HG03439 (cell line): ENCODE results near the gene CDH22.

Experiments used
- ATAC-seq: cut with Tn5 transposase; IDR thresholded peaks from one replicate; pipeline ENCODE4 v1.9.1; 2021; ENCODE audit warnings: mild to moderate bottlenecking, moderate library complexity; ENCODE audit not compliant: unreplicated experiment

The CDH22 gene

DNA sequence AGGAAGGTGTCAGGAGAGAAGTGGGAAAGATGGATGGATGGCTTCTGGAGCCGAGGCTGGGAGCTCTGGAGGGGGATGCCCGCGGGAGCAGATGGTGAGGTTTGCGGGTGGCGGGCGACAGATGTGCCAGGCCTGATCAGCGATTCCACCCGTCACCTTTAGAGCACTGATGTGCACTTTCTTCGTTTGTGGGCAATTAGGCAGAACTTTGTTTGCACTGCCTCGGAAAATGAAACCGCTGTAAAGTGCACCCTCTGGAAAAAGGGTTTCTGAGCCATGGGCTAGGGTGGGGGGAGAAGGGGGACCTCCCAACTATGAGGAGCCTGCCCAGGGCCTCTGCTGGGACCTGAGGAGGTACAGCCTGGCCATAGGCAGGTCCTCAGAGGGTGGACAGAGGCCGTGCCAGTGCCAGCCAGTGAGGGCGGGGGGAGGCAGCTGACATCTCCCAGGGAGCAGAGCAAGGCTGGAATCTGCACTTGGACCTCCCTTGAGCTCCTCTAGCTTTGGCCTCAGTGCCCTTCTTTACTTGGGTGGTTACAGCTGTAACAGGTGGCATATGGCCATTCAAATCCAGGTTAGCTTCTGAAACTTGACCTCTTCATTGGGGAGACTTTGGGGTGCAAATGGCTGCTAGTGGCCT, 131.4 kb downstream of the CDH22 start:
- no peak for ATAC-seq

DNA sequence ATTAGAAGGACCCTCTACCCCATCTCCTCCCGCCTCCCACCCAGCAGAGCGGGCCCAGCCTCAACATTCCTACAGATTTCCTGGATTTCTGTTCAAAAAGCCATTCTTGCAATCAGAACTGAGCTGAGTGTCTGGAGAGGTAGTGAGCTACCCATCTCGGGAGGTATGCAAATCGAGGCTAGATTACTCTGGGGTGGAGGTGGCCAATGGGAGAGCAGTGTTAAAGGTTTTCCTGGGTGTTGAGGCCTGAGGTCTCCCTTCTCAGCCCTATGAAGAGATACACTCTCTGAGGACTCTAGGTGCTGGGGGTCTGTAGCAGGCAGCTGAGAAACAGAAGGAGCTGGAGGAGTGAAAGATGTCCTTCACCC, 133.2 kb downstream of the CDH22 start:
- ATAC-seq: no peak

DNA sequence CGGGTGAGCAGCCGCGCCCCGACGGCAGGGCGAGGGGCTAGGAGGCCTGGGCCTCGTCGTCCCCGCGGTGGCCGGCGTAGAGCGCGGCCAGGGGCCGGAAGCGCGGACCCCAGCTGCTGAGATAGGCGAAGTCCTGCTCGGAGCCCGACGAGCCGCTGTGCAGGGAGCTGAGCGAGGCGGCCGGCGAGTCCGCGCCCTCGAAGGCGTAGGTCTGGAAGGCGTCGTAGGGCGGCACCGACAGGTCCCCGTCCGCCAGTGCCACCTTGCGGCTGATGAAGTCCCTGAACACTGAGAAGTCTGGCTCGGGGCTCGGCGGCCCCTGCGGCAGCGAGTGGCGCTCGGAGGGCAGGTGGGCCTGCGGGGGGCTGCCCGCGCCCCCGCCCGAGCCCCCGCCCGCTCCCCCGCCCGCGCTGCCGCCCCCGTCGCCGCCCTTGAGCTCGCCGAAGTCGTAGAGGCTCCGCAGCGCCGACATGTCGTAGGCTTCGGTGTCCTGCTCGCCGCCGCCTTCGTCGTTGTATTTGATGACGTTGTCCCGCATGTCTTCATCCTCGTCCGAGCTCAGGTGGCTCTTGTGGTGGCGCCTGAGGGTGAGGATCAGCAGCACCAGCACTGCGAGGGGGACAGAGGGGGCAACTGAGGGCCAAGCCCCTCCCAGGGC, 133.7 kb downstream of the CDH22 start:
- ATAC-seq: no peak

DNA sequence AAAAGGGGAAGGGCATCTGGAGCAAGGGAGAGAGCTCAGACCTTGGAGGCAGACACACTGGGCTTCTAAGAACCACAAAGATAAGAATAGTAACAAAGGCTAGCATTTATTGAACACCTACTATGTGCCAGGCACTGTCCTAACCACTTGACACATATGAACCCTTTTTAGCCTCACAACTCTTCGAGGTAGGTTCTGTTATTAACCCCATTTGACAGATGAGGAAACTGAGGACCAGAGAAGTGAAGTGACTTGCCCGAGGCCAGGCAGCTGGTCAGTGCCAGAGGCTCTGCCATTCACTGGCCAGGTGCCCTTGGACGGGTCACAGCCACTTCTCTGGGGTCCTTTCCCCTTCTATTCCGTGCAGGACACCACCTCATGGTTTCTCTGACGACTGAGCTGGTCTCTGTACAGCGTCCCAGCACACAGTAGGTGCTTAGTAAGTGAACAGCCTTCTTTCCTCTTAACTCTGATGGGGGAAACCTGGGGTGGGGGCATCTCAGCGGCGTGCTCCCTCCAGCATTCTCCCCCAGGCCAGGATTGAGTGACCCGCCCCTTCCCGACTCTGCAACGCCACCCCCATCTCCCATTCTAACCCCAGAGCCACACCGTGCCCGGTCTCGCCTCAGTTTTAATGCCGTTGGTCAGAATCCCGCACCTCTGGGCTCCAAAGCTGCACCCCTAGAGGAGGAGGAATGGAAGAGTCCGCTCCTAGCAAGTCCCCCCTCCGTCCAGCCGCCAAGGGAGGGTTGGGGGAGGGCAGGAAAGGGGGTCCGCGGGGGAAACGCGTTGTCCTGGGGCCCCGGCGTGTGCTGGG, 134.4 kb downstream of the CDH22 start:
- no peak for ATAC-seq

DNA sequence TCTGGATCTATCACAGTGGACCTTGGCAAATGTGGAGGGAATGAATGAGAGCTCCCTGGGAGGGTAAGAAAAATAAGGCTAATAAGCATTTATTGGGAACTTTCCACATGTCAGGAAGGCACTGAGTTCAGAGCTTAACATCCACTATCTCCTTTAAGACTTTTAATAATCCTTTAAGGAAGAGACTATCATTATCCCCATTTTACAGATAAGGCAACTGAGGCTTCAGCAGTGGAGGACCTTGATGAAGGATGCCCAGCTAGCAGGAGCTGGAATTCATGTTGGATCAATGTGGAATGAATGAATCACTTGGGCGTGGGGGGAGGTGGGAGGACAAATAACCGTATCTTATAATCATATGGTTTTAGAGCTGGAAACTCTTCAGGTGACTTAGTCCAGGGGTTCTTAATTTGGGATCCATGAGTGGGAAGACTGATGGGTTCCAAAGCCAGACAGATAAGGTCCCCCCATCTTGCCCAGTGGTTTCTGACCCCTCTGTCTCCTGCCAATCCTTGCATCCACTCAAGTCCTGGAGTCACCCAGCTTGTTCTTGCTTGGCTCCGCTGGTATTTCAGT, 135.2 kb downstream of the CDH22 start:
- ATAC-seq: no peak

DNA sequence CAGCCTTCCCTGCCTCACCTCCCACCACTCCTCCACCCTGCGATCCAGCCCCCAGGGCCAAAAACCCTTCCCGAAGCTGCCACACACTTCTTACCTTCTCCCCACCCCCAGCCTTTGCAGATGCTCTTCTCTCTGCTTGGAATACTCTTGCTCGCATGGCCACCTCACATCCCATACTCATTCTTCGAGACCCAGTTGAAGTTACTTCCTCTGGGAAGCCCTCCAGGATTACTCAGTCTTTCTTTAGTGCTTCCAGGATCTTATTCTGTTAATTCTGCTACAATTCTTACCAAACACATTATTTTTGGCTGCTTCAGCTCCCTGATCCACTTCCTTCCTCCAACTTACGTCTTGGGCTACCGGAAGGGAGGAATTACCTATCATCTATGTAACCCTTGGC, 135.8 kb downstream of the CDH22 start:
- ATAC-seq: no peak

DNA sequence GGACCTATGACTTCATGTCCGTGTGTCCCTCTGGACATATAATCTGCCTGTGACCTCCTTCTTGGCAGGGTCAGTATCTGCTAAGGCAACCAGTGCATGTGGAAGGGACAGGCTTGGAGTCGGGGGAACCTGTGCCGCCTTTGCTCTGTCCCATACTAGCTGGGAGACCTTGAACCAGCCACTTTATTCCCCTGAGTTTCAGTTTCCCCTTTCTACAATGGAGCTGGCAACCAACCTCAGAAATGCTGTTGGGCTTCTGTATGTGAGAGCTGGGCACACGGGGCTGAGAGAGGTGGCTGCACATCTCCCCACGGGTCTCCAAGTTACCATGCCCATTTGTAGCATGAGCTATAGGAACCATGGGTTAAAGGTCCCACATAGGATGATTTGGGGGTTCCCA, 136.4 kb downstream of the CDH22 start:
- no peak for ATAC-seq

DNA sequence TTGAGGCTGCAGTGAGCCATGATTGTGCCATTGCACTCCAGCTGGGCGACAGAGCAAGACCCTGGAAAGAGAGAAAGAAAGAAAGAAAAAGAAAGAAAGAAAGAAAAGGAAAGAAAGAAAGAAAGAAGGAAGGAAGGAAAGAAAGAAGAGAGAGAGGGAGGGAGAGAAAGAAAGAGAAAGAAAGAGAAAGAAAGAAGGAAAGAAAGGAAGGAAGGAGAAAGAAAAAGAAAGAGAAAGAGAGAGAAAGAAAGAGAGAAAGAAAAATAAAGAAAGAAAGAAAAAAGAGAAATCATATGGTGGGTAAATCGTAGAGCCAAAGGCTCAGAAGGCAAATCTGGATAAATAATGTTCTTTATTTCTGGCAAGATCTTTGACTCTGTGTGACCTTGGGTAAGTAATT, 136.8 kb downstream of the CDH22 start:
- ATAC-seq: no peak

DNA sequence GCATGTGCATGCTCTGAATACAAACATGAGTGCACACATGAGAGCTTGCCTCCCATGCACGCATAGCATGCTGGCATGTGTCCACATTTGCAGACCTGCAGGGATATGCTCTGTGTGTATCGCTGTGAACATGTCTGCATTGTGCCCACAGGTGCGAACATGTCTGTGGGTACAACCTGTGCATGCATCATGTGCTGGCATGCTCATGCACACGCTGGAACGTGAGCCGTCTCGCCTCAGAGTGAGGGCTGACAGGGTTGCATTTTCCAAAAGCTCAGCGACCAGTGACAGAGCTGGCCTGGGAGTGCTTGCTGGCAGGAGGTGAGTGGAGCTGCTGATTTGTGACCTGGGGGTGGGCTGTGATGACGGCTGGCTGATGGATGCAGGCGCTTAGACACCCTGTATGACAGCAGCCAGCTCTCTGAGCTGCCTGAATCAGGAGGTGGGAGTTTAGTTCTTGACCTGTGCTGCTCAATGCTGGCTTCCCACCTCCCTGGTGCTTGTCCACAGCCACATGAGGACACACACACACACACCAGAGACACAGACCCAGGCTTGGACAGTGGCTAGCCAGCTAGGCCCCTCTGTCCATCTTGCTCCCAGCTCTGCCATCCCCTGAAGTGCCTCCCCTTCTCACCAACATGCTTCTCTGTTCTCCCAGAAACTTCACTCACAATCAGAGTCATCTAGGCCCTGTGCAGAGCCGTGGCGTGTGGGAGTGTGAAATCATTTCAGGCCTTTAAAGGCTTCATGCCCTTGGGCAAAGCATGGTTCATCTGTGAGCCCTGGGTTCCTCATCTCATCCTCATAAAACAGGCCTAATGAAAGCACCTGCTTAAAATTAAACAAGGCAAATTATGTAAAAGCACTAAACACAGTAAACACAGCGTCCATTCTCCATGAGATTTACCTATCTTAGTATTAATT, 138.8 kb downstream of the CDH22 start:
- ATAC-seq: no peak

DNA sequence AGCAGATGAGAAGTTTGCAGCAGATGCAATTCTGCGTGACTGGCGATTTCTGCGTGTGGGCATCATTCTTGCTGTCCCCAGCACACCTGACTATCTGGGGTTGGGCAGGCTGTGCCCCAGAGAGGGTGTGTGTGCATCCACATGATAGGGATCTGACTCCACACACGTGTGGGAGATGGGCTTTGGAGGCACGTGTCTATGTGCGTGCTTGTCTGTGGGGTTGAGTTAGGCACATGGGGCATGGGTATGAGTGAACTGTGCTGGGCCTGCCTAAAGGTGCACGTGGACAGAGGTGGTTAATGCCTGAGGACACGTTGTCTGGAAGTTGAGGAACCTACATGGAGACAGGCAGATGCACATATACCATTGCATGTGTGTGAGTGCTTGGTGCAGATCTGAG, 139.9 kb downstream of the CDH22 start:
- ATAC-seq: no peak

DNA sequence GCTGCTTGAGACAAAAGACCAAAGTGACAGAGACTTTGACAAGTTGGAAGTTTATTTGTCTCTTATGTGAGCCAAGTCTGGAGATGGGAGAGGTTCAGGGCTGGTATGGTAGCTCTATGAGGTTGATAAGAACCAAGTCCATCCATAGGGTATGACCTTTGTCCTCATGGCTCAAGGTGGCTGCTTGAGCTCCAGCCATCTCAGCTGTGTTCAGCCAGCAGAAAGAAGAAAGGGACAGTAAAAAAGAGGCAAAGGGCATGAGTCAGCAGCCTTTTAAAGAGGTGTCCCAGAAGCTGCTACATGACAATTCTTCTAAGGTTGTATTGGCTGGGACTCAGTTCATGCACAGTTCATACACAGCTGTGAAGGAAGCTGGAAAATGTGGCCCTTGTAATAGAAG, 141.2 kb downstream of the CDH22 start:
- ATAC-seq: no peak

DNA sequence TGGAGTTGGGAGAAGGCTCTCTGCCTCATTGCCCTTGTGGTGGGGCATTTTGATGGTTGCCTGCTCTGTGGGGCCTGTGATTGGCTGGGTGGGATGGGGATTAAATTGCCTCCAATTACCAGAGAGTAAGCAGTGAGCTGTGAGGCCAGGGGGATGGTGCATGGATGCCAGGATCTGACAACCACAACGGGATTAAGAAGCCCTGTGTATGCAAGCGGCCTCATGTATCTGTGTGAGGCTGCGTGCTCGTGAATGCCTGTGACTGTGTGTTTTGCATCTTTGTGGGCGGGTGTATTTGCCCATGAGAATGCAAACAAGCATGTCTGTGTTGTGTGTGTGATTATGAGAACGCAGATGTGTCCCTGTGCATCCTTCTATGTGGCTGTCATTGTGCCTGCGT, 144.0 kb downstream of the CDH22 start:
- no peak for ATAC-seq

DNA sequence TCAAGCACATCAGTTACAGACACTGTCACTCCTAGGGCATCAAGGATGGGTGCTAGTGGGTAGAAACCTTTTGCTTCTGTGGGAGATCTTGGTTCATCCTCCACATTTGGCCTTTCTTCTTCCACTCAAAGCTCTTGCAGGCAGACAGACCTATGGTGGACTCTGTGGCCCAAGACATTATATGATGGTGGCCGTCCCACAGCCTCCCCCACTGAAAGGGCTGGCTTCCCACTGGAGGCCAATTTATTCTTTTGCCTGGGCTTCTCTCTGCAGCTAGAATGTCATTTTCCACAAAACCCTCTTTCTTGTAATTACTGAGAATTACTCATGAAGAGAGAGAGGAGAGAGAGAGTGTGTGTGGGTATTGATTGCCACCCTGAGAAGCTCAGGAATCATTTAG, 146.4 kb downstream of the CDH22 start:
- ATAC-seq: no peak

DNA sequence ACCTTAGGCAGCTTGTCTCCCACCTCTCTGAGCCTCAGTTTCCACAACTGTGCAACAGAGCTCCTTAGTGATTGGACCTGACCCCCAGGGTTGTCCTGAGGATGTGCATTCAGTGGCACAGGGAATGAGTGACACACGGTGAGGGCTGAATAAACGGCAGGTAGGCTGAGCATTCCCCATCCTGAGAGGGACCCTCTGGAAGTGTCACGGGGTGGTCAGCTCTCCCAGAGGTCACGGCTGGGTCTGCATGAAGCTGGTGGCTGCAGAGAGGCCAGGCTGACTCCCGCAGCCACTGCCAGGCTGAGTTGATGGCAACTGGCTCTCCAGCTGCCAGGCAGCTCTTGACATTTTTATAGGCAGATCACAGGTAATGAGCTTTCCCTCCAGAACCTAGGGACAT, 147.6 kb downstream of the CDH22 start:
- ATAC-seq: no peak

DNA sequence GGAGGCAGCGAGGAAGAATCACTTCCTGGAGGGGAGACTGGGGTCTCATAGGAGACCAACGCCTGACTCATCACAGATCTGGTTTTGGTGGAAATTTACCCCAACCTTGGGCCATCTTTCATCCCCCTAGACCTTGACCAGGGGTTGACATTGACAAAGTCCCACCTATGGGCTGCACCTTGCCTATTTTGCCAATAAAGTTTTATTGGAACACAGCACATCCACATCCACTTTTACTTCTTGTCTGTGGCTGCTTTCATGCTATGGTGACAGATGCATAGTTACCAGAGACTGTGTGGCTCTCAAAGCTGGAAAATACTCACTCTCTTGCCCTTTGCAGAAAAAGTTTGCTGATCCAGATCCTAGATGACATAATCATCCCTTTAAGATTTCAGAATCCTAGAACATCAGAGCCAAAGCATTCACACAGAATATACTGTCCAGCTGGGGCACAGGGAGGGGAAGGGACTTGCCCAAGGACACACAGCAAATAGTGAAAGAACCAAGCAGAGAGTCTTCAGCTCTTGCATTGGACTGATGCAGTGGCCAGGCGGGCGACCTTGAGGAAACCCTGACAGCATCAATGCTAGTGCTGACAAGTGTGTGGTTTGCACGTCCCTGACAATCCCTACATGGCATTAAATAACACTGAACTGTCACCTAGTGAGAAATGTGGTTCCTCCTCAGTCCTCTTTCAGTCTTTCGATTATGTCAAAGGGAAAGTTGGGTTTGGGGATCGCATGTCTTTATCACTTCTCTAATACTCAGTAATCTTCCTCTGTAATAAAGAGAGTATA, 149.0 kb downstream of the CDH22 start:
- ATAC-seq: no peak

DNA sequence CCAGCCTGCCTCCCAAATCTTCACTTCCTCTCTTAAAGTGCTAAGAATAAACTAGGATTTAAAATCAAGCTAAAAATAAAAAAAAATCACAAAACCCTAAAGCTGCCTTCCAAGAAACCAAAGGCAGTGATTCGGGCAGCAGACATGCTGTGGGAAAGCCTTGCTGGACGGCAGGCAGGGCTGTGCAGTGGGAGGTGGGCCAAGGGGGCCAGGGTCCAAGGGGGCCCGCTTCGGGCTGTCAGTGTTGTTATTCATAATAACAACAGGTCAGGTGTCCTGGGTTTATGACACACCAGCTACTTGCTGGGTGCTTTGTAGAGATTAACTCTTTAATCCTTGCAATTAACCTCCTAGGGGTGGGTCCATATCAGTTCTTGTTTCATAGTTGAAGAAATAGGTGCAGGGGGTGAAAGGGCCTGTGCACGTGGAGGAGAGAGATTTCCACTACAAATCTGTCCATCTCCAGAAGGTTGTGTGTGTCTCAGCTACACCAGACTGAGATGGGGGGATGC, 149.8 kb downstream of the CDH22 start:
- no peak for ATAC-seq

DNA sequence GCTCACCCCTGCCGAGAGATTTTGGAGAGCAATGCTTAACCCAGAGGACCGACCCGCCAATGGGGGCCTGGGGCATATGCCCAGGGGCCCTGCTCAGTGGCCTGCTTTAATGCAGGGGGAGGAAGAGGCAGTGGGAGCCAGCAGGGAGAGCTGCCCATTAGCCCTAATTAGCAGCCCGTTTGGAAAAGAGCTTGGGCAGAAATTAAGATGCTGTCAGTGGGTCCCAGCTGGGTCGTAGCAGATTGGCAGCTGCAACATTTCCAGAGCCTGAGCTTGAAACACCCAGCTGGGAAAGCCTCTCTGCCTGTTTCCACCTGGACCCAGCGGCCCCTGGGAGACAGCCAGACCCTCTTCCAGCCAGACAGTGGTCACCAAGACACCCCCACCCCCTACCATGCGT, 150.7 kb downstream of the CDH22 start:
- ATAC-seq: no peak

DNA sequence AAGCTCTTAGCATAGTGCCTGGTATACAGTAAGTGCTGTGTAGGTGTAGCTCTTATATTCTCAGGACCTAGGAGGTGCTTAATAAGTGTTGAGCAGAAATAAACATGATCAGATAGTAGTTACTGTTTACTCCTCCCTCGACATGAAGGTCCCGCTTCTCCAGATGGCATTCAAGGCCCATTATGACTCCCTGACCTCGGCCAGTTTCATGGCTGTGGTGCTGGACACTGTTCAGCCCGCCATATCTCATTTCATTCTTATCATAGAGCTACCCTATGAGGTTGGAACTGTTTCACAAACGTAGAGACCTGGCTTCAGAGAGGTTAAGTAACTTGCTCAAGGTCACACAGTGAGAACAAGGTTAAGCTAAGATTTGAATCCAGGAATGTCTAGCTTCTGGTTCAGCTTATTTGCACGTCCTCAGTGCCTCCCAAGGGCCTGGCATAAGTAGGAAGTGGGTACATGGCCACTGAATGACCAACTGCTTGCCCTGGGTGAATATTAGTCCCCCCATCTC, 151.2 kb downstream of the CDH22 start:
- ATAC-seq: no peak

DNA sequence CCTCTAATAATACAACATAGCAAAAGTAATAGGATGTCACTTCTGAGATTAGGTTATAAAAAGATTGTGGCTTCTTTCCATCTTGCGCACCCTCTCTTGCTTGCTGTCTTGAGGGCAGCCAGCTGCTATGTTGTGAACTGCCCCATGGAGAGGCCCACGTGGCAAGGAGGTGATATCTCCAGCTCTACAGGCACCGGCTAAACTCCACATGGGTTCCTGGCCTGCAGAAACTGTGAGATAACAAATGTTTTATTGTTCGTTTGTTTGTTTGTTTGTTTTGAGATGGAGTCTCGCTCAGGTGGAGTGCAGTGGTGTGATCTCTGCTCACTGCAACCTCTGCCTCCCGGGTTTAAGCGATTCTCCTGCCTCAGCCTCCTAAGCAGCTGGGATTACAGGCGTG, 152.2 kb downstream of the CDH22 start:
- ATAC-seq: no peak

DNA sequence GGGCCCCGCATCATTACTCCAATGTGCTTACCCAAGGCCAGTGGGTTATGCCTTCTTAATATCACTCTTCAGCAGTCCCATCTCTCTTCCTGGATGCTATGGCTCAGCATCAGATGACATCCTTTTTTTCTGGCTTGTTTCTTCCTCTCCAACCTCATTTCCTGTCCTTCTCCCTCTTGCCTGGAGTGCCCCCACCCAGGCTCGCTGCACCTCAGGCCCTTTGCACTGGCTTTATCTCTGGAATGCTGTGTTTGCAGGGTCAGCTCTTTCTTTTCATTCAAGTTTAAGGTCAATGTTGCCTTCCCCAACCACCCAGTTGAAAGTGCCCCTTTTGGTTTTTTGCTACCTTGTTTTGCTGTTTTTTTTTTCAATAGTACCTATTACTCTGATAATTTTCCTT, 153.5 kb downstream of the CDH22 start:
- ATAC-seq: no peak
